ENCODE data around the gene CROCC2. TPM values are rescaled to one million over a fixed set of nuclear protein-coding genes. Genes with fewer than 3 reads are reported as not detected.

The CROCC2 gene
- total RNA-seq, 1 experiment from 2014 or later: not detected

GRCh38 chr2:241018051-241018891 is 112.1 kb downstream of the CROCC2 start:
- in situ Hi-C loops (cut with HindIII; ENCODE audit: low pct_unique_long_range_greater_than_20kb, low sequenced_read_pairs): no loop called here
- DNase-seq (ENCODE audit: low read depth, low spot score): no peak

DNA sequence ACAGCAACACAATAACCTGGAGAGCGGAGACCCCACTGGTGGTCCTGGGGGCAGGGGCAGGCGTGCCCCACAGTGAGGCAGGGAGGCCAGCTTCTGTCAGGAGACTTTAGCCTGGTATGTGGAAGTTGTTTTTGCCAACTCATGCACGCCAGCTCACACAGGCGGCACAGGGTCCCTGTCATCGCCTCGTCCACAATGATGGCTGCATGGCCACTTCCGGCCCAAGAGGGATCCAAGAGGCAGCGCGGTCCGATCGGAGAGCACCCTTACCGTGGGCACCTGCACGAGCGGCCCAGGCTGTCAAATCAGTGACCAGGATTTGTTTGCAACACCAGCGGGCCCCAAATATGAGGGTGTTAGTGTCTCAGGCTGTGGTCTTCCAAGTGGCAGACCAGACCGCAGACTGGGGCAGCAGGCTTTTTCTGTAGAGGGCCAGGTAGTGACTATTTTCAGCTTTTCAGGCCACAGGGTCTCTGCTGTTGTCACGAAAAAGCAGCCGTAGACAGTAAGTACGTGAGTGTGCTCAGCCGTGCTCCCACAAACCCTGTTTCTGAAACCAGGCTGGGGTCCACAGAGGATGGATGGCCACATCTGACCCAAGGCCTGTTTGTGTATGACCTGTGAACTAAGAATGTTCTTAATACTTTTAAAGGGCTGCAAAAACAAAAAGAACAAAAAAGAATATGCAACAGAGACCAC is 113.5 kb downstream of the CROCC2 start:
- no peak for DNase-seq (ENCODE audit: low read depth, low spot score)
- in situ Hi-C loops (cut with HindIII; ENCODE audit: low pct_unique_long_range_greater_than_20kb, low sequenced_read_pairs): no loop called here

DNA sequence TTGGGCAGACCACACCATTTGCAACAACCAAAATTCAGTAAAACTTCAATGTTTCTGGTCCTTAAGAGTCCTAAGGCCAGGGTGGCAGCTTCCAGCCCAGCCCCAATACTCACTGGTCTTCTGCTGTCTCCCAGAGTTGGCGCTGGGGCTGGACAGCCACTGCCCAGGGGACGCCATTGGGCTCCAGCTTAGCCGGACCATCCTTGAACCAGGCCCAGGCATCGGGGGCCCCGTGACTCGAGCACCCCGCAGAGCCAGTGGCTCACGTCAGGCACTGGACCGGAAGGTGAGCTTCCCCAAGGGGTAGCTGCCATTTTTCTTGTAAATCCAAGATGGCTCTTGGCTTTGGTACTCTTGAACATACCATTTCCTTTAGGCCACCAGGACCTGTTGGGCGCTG is 114.1 kb downstream of the CROCC2 start:
- in situ Hi-C loops (cut with HindIII; ENCODE audit: low pct_unique_long_range_greater_than_20kb, low sequenced_read_pairs): no loop called here
- DNase-seq (ENCODE audit: low read depth, low spot score): no peak

GRCh38 chr2:241020629-241021190 is 114.6 kb downstream of the CROCC2 start:
- in situ Hi-C loops (cut with HindIII; ENCODE audit: low pct_unique_long_range_greater_than_20kb, low sequenced_read_pairs): no loop called here

GRCh38 chr2:241025639-241026038 is 119.5 kb downstream of the CROCC2 start:
- DNase-seq (ENCODE audit: low read depth, low spot score): no peak
- in situ Hi-C loops (cut with HindIII; ENCODE audit: low pct_unique_long_range_greater_than_20kb, low sequenced_read_pairs): no loop called here

More at GRCh38 chr2:241020629-241021190, 114.6 kb downstream of the CROCC2 start:
- no peak for DNase-seq (ENCODE audit: low read depth, low spot score)

DNA sequence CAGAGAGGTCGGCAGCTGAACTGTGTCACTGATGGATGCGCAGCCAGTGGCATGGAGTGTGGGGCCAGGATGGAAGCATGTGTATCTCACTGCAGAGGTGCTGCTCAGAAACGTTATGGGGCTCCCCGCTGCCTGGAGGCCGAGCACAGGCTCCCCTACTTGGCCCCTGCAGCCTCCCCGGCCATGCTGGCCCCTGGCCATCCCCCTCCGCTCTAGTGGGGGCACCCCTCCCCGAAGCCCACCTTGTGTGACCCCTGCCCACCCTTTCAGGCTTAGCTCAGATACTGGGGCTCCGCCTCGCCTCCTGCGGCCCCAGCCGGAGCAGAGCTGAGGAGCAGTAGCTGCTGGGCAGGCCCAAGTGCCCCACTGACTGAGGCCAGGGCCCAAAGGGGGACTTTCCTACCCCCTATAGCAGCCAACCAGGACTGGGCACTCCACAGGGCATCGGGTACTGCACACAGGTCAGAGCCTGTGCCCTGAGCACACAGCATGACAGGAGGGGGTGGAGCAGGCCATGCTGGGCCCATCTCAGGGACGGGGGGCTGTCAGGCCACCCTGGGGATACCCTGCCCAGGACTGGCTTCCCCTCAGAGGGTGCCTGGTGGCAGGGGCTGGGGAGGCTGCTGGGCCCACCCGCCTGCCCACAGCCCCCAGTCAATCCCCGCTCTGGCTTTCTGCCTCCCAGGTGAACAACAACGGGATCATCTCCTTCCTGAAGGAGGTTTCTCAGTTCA is 123.6 kb downstream of the CROCC2 start:
- no peak for DNase-seq (ENCODE audit: low read depth, low spot score)
- in situ Hi-C loops (cut with HindIII; ENCODE audit: low pct_unique_long_range_greater_than_20kb, low sequenced_read_pairs): no loop called here

- in situ Hi-C loops (cut with HindIII; ENCODE audit: low pct_unique_long_range_greater_than_20kb, low sequenced_read_pairs): no loop called here
- DNase-seq (ENCODE audit: low read depth, low spot score): no peak
Observed at GRCh38 chr2:241030333-241030680, 124.2 kb downstream of the CROCC2 start.

GRCh38 chr2:241030883-241031282 is 124.7 kb downstream of the CROCC2 start:
- in situ Hi-C loops (cut with HindIII; ENCODE audit: low pct_unique_long_range_greater_than_20kb, low sequenced_read_pairs): no loop called here
- DNase-seq (ENCODE audit: low read depth, low spot score): no peak

GRCh38 chr2:241031436-241032165 is 125.5 kb downstream of the CROCC2 start:
- DNase-seq (ENCODE audit: low read depth, low spot score): no peak
- in situ Hi-C loops (cut with HindIII; ENCODE audit: low pct_unique_long_range_greater_than_20kb, low sequenced_read_pairs): no loop called here

- in situ Hi-C loops (cut with HindIII; ENCODE audit: low pct_unique_long_range_greater_than_20kb, low sequenced_read_pairs): no loop called here
- no peak for DNase-seq (ENCODE audit: low read depth, low spot score)
Observed at GRCh38 chr2:241033336-241033987, 127.3 kb downstream of the CROCC2 start.

- DNase-seq (ENCODE audit: low read depth, low spot score): no peak
- in situ Hi-C loops (cut with HindIII; ENCODE audit: low pct_unique_long_range_greater_than_20kb, low sequenced_read_pairs): no loop called here
Observed at GRCh38 chr2:241033994-241034393, 127.9 kb downstream of the CROCC2 start.

DNA sequence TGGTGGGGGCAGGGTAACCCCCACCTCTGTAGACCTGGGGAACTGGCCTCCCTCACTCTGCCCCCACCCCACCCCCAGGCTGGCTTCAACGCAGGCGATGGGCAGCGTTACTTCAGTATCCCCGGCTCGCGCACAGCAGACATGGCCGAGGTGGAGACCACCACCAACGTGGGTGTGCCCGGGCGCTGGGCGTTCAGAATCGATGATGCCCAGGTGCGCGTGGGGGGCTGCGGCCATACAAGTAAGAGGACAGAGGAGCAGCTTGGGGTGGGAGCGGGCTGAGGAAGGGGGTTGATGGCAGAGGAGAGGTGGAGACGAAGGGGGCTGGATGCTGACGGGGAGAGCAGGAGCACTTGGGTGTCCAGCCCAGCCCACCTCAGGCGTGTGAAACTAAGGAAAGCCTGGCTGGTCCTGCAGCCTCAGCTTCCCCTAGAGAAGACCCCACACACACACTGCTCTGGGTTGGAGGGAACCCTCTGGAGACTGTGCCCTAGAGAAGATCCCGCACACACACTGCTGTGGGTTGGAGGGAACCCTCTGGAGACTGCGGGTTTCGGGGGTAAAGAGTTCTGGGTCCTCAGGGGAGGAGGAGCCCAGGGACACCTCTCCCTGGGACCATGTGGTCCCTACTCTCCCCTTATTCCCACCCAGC is 128.5 kb downstream of the CROCC2 start:
- no peak for DNase-seq (ENCODE audit: low read depth, low spot score)
- in situ Hi-C loops (cut with HindIII; ENCODE audit: low pct_unique_long_range_greater_than_20kb, low sequenced_read_pairs): no loop called here

- no peak for DNase-seq (ENCODE audit: low read depth, low spot score)
- in situ Hi-C loops (cut with HindIII; ENCODE audit: low pct_unique_long_range_greater_than_20kb, low sequenced_read_pairs): no loop called here
Observed at GRCh38 chr2:241035142-241035817, 129.1 kb downstream of the CROCC2 start.

- in situ Hi-C loops (cut with HindIII; ENCODE audit: low pct_unique_long_range_greater_than_20kb, low sequenced_read_pairs): no loop called here
- DNase-seq (ENCODE audit: low read depth, low spot score): no peak
Observed at GRCh38 chr2:241035818-241036396, 129.8 kb downstream of the CROCC2 start.

DNA sequence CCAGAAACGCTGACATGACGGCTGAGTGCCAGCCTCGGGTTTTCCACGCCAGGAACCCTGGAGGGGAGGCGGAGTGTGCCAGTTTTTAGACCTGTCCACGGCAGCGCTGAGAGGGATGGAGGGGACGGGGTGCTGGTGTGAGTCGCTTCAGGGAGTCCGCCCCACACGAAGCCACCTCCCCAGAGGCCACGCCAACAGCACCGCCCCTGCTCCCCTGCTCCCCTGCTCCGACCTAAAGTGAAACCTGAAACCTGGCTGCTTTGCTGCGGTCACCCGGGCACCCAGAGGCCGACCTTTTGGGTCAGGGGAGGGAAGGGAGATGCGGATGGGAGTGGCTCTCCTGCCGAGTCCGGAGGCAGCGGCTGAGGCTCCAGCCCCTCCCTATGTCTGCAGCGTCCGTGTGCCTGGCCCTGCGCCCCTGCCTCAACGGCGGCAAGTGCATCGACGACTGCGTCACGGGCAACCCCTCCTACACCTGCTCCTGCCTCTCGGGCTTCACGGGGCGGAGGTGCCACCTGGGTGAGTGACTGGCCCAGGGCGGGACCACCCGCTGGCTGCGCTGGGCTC is 130.3 kb downstream of the CROCC2 start:
- in situ Hi-C loops (cut with HindIII; ENCODE audit: low pct_unique_long_range_greater_than_20kb, low sequenced_read_pairs): no loop called here
- DNase-seq (ENCODE audit: low read depth, low spot score): no peak

Data from SK-MEL-5 (cell line).